Lower leg skin (tissue), 3 donors: Measurements from ENCODE around the gene TTC17.

Experiments
- POLR2A ChIP-seq, 2 donors: fragments of 450-650 bp; IDR thresholded peaks; one replicate each; pipeline ENCODE4 v1.6.1; 2016 to 2017; ENCODE audit warnings: antibody characterized with exemption in 2 of 2, mild to moderate bottlenecking in 1 of 2, moderate library complexity in 1 of 2
- TF ChIP-seq, protein P1 (sequence below), 3 donors: fragments of 450-650 bp; IDR thresholded peaks; one replicate each; pipeline ENCODE4 v1.5.1; 2016; ENCODE audit warnings: antibody characterized with exemption in 3 of 3, mild to moderate bottlenecking in 3 of 3, moderate library complexity in 2 of 3

DNA sequence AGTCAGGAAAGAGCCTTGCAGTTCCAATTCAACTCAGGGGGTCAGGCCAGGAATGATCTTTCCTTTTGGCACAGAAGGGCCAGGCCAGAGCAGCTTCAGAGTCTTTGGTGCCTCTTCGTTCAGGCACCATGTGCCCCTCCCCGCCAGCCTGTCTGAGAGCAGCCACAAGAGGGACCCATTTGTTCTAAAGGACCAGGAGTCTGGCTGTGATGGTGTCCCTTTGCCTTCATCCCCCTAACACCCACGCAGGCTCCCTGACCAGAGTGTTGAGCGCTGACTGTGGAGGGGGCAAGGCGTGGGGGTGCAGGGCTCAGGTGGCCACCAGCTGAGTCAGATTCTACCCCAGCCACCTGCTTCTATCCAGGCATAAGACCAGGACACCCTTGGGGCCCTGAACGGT is 156.4 kb downstream of the TTC17 start:
- TF ChIP-seq, protein P1, sequence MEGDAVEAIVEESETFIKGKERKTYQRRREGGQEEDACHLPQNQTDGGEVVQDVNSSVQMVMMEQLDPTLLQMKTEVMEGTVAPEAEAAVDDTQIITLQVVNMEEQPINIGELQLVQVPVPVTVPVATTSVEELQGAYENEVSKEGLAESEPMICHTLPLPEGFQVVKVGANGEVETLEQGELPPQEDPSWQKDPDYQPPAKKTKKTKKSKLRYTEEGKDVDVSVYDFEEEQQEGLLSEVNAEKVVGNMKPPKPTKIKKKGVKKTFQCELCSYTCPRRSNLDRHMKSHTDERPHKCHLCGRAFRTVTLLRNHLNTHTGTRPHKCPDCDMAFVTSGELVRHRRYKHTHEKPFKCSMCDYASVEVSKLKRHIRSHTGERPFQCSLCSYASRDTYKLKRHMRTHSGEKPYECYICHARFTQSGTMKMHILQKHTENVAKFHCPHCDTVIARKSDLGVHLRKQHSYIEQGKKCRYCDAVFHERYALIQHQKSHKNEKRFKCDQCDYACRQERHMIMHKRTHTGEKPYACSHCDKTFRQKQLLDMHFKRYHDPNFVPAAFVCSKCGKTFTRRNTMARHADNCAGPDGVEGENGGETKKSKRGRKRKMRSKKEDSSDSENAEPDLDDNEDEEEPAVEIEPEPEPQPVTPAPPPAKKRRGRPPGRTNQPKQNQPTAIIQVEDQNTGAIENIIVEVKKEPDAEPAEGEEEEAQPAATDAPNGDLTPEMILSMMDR (IDR thresholded peaks at IDR 0.05), result no peak
- no peak for TF ChIP-seq POLR2A (IDR thresholded peaks at IDR 0.05)
